NCI-H2171 (cell line): ENCODE measurements around the gene PDXK.

Experiments used
- DNase-seq: peaks from one replicate; lab custom pipeline; 2025; lab: John Stamatoyannopoulos, UW

The PDXK gene

GRCh38 chr21:43743947-43744346 lies 25.0 kb downstream of the PDXK start:
- DNase-seq: no peak

DNA sequence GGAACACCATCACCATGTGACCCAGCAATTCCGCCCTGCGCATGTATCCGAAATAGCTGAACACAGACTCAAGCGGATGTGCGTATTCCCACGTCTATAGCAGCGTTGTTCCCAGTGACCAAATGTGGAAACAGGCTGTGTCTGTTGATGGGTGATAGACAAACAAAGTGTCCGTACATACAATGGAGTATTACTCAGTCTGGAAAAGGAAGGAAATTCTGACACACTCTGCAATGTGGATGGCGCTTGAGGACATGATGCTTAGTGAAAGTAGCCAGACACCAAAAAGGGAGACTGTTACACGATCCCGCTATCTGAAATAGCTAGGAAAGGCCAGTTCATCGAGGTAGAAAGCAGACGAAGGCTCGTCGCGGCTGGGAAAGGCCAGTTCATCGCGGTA lies 25.8 kb downstream of the PDXK start:
- DNase-seq: no peak

DNA sequence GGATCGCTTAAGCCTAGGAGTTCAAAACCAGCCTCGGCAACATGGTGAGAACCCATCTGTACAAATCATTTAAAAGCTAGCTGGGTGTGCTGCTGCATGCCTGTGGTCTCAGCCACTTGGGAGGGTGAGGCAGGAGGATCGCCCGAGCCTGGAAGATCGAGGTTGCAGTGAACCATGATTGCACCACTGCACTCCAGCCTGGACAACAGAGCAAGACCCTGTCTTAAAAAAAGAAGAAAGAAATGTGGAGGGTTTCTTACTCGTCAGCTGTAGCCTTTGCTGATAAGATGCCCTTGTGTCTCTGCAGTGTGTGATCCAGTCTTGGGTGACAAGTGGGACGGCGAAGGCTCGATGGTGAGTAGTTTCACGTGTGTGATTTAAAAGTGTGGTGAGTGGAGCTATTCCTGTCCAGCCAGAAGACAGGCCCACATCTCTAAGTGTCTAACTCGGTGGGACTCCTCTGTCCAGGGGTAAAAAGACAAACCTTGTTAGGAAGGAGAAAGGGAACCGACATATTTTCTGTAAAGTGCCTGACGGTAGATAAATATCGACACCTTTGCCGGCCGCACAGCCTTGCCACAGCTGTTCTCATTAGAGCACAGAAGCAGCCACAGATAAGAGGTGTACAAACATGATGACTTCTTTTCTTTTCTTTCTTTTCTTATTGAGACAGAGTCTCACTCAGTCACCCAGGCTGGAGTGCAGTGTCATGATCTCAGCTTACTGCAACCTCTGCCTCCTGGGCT lies 27.0 kb downstream of the PDXK start:
- no peak for DNase-seq

GRCh38 chr21:43748622-43749021 lies 29.7 kb downstream of the PDXK start:
- DNase-seq: no peak

GRCh38 chr21:43749651-43750262 lies 30.8 kb downstream of the PDXK start:
- DNase-seq: no peak

GRCh38 chr21:43750339-43751033 lies 31.6 kb downstream of the PDXK start:
- DNase-seq: no peak

DNA sequence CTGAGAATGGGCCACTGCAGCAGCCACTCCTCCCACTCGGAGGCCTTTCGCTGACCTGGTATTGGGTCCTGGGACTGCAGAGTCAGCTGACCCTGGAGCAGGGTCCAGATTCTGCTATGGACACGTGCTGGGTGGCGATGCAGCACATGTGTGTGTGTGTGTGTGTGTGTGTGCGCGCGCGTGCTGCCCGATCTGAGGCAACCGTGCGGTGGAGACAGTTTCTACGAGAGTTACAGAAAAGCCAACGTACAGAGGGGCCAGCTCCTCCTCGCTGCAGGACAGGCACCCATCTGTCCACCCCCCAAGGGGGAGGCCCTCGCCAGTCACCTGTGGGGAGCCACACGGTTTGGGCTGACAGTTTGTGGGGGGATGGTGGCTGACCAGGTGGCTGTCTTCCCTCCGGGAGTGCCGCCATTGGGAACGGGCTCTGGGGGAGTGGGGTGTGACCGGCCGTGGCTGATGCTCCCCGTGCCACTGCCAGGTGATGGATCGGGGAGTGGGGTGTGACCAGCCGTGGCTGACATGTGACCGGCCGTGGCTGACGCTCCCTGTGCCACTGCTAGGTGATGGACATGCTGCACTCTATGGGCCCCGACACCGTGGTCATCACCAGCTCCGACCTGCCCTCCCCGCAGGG lies 33.1 kb downstream of the PDXK start:
- no peak for DNase-seq

GRCh38 chr21:43752758-43753438 lies 34.0 kb downstream of the PDXK start:
- no peak for DNase-seq

DNA sequence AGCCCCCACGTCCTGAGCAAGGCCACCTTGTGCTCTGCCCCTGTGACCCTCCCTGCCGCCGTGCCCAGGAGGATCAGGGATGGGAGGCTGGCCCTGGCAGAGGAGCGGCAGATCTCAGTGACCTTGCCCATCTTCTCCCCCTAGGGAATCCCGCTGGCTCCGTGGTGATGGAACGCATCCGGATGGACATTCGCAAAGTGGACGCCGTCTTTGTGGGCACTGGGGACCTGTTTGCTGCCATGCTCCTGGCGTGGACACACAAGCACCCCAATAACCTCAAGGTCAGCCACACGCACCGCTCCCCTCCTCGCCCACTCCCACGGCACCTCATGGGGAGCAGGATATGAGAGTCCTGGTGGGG lies 34.5 kb downstream of the PDXK start:
- DNase-seq: no peak

GRCh38 chr21:43754948-43755781 lies 36.2 kb downstream of the PDXK start:
- DNase-seq: no peak

DNA sequence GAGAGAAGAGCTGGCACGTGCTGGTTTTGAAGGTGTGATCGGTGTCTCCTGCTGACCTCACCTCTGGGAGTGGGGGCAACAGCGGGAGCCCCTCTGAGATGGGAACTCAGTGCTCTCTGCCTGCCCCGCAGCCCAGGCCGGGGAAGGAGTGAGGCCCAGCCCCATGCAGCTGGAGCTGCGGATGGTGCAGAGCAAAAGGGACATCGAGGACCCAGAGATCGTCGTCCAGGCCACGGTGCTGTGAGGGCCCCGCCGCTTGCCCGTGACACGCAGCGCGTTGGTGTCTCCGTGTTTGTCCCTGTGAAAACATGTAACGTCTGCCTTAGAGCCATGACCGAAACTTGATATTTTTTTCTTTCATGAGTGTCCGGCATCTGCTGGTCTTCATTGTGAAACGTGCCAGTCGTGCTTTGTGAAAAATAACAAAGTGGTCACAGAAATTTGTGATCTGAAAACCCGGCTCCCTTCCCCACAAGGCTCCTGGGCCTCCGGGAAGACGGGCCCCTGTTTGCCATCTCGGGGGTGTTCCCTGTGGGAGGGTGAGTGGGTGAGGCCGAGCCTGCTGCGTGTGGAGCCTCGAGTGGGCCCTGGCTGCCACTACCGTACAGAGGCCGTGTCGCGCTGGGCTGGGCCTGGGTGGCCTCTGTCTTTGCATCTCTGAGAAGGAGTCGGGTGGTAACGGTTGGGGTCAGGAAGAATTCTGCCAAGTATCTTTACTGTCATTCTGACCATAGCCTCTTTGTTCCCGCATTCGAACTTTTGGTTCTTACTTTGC lies 37.1 kb downstream of the PDXK start:
- DNase-seq: no peak

DNA sequence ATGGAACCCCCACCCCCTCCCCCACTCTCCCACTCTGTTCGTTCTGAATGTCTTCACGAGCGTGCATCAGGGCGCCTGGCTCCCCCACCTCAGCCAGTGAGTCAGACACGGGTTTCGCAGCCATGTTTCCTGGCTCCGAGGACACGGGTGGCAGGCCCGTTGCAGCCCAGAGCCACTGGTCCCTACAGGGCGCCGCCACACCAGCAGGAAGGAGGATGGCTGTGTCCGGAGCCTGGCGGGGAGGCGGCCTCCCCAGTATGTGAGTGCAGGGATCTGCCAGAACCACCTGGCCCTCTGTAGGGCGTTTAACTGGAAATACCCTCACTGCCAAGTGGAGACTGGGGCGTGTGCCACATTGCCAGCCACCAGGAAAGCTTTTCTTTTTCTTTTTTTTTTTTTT lies 38.7 kb downstream of the PDXK start:
- no peak for DNase-seq

DNA sequence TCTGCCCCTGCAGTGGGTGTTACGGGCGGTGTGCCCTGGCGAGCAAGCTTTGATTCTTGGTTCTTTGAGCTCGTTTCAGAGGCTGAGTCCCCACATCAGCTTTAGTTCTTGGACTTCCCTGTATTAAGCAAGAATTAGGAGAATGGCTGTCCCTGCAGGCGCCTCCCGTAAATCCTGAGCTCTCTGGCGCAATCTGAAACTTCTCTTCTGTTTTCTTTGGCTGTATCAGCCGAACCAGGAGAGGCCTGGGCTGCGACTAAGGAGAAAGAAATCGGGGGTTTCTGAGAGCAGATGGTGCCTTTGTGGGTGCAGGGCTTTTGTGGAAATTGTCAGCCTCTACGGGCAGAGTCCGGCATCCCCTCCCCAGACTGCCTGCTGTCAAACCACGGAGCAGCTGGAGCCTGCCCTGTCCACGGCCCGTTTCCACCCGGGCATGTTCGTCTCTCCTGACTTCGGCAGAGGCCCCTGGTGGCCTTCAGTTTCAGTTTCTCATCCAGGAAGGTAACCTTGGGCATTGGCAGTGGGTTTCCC lies 39.2 kb downstream of the PDXK start:
- no peak for DNase-seq

DNA sequence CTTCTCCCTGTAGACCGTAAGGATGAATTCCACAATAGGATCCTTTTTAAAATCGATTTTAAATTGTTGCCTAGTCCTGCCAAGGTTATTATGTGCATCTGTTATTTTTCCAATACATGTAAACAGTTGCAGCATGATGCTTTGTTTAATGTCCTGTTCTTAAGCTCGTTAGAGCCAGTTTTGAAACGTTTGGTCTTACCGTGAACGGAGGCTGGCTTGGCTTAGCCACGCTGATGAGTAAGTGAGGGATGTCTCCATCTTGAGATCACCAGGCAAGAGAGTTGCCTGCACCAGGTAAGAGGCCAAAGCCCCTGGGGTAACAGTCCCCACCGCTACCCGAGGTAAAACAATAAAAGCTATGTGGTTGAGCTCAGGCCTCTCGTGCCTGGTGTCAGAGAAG lies 39.9 kb downstream of the PDXK start:
- no peak for DNase-seq

DNA sequence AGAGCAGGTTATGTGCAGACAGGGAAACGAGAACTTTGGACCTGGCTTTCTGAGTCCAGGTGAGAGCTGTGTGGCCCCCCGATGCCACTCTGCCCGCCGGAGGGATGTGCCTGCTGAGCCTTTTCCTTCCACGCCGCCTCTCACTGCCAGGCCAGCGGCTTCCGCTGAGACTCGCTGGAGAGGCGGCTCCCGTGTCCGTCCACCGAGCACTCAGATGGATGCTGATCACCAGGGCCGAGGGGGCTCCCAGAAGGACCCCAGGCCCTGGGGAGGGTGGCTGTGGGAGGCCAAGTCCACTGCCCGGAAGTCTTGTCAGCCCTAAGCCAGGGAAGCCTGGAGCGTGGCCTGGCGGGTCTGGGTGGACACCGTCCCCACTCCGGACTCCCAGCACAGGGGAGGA lies 40.7 kb downstream of the PDXK start:
- no peak for DNase-seq

DNA sequence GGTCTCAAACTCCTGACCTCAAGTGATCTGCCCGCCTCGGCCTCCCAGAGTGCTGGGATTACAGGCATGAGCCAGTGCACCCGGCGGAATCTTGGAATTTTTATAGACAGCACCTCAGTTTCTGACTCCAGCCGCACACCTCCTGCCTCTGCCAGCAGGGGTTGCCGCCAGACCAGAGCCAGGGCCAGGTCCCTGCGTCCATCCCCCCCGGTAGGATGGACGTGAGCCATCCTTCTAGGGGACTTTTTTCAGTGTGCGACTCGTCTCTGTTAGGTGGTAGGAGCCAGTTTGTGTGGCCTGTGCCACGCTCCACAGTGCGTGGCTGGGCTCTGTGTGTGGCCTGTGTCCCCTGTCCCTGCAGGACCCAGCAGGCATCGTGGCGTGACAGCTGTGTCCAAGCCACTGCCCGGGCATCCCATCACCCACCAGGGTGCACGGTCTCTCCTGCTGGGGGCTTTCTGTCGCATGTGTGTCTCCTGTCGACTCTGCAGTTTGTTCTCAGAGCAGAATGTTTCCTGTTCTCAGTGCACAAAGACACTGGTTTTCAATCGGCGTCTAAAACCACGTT lies 41.5 kb downstream of the PDXK start:
- no peak for DNase-seq

GRCh38 chr21:43761886-43762285 lies 43.0 kb downstream of the PDXK start:
- no peak for DNase-seq

DNA sequence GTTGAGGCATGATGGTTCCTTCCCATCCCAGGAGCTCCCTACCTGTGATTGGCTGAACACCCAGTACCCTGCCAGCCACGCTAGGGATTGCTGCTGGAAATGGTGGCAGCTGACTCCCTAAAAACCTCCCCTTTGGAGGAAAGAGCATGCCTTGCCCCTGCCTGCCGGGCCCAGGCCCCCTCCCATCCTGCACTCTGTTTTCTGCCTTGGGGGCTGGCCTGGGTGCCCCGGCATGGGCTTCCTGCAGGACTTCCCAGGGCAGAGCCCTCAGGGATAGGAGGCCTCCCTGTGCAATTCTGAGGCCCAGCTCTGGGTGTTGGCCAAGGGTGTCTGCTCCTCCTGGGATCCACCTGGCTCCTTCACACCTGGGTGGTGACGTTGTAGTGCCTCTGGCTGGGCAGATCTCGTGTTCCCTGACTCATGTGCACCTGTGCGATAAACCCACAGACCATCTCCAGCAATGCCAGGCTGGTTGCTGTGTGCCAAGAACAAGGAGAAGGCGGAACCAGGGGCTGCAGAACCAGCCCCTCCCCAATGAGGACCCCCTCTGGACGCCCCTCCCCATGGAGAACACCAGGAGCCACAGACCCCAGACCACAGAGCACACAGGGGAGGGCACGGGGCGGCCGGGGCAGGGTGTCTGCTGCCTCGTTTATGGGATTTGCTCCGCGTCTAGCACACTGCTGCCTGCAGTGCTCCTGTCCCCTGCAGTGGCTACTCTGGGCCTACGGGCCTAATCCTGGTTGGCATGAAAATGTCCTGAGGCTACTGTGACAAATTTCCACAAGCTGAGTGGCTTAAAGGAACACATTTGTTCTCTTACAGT lies 43.6 kb downstream of the PDXK start:
- DNase-seq: no peak

DNA sequence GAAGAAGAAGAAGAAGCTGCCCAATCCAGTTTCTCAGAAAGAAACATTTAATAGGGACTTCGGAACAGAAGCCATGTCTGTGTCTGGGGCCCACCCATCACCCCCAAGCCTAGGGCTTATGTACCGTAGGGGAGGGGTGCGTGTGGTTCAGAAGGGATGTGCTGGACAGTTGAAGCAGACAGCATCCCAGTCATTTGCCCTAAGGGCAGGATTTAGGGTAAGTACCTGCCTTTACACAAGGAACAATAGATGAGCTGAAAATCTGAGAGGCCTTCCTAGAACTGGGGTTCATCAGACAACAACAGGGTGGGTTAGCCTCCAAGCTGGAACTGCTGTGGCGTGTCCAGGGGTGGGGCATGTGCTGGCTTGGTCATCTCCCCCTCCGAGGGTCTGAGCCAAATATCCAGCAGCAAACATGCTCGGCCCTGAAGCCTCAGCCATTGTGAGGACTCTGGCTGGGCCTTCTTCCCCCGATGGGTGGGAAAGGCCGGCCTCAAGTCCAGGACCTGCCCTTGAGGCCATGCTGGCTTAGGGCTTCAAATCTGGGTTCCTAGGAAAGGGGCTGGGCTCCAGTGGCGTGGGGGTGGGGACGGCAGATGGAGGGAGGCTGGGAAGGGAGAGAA lies 45.1 kb downstream of the PDXK start:
- no peak for DNase-seq
